H9 (cell line): ENCODE results near the gene IDH3B. TPM values are rescaled to one million over a fixed set of nuclear protein-coding genes. Genes with fewer than 3 reads are reported as not detected.

Experiments used
- DNase-seq: peaks from one replicate; pipeline ENCODE4 v3.0.0-alpha.2; 2017
- H2AFZ ChIP-seq: one replicate; pipeline ENCODE4 v1.6.1; 2013; ENCODE audit warnings: mild to moderate bottlenecking, low read length, control low read depth, moderate library complexity
- H2AK5ac ChIP-seq: 2 replicates; pipeline ENCODE4 v1.6.1; 2013; ENCODE audit warnings: low read length, control low read depth, mixed read lengths; ENCODE audit not compliant: insufficient read length
- H2BK120ac ChIP-seq: one replicate; pipeline ENCODE4 v1.6.1; 2013; ENCODE audit warnings: low read depth, mild to moderate bottlenecking, low read length, control low read depth, inconsistent platforms; ENCODE audit not compliant: poor library complexity, severe bottlenecking
- H2BK12ac ChIP-seq: 2 replicates; pipeline ENCODE4 v1.6.1; 2013; ENCODE audit warnings: low read length, control low read depth, mixed read lengths, low read depth; ENCODE audit not compliant: insufficient read length
- H2BK15ac ChIP-seq: 2 replicates; pipeline ENCODE4 v1.6.1; 2013; ENCODE audit warnings: low read depth, low read length, control low read depth
- H2BK20ac ChIP-seq: one replicate; pipeline ENCODE4 v1.6.1; 2013; ENCODE audit warnings: low read depth, mild to moderate bottlenecking, low read length, control low read depth, inconsistent platforms; ENCODE audit not compliant: poor library complexity, severe bottlenecking
- H2BK5ac ChIP-seq: 2 replicates; pipeline ENCODE4 v1.6.1; 2013; ENCODE audit warnings: low read length, control low read depth, mixed read lengths; ENCODE audit not compliant: insufficient read length
- H3K14ac ChIP-seq: 2 replicates; pipeline ENCODE4 v1.6.1; 2013; ENCODE audit warnings: low read length, control low read depth; ENCODE audit not compliant: insufficient read depth
- H3K18ac ChIP-seq: 2 replicates; pipeline ENCODE4 v1.6.1; 2013; ENCODE audit warnings: low read depth, mild to moderate bottlenecking, mixed read lengths, low read length, control low read depth; ENCODE audit not compliant: insufficient read length
- H3K23ac ChIP-seq: 2 replicates; pipeline ENCODE4 v1.6.1; 2013; ENCODE audit warnings: low read length, control low read depth, mixed read lengths, low read depth; ENCODE audit not compliant: insufficient read length
- H3K23me2 ChIP-seq: 2 replicates; pipeline ENCODE4 v1.6.1; 2013; ENCODE audit warnings: low read depth, mild to moderate bottlenecking, mixed read lengths, low read length, control low read depth; ENCODE audit not compliant: insufficient read length, poor library complexity, severe bottlenecking
- H3K27ac ChIP-seq: 2 replicates; pipeline ENCODE4 v1.5.1; 2013; ENCODE audit warnings: low read length, control low read depth, mixed read lengths, low read depth; ENCODE audit not compliant: insufficient read length
- H3K27me3 ChIP-seq: 2 replicates; pipeline ENCODE4 v1.6.1; 2013; ENCODE audit warnings: low read length, control low read depth, inconsistent platforms; ENCODE audit not compliant: insufficient read depth
- H3K4ac ChIP-seq: 2 replicates; pipeline ENCODE4 v1.6.1; 2013; ENCODE audit warnings: low read depth, mild to moderate bottlenecking, control low read depth, inconsistent platforms, low read length, moderate library complexity
- H3K4me1 ChIP-seq: 2 replicates; pipeline ENCODE4 v1.6.1; 2013; ENCODE audit warnings: low read length, control low read depth, inconsistent platforms; ENCODE audit not compliant: insufficient read depth
- H3K4me2 ChIP-seq: 2 replicates; pipeline ENCODE4 v1.6.1; 2013; ENCODE audit warnings: low read length, control low read depth, mixed read lengths; ENCODE audit not compliant: insufficient read length, insufficient read depth
- H3K56ac ChIP-seq: 2 replicates; pipeline ENCODE4 v1.6.1; 2013; ENCODE audit warnings: low read depth, mild to moderate bottlenecking, mixed read lengths, low read length, control low read depth; ENCODE audit not compliant: insufficient read length
- H3K79me1 ChIP-seq: 2 replicates; pipeline ENCODE4 v1.6.1; 2013; ENCODE audit warnings: low read depth, mild to moderate bottlenecking, moderate library complexity, low read length, control low read depth, inconsistent platforms; ENCODE audit not compliant: insufficient read depth, poor library complexity, severe bottlenecking
- H3K79me2 ChIP-seq: 2 replicates; pipeline ENCODE4 v1.6.1; 2013; ENCODE audit warnings: low read length, control low read depth, inconsistent platforms; ENCODE audit not compliant: insufficient read depth
- H3K9ac ChIP-seq: 2 replicates; pipeline ENCODE4 v1.6.1; 2013; ENCODE audit warnings: low read length, control low read depth, mixed read lengths; ENCODE audit not compliant: insufficient read length; ENCODE audit errors: extremely low read depth
- H3K9me3 ChIP-seq: one replicate; pipeline ENCODE4 v1.6.1; 2013; ENCODE audit warnings: low read depth, low read length, inconsistent platforms; ENCODE audit not compliant: control insufficient read depth
- H3T11ph ChIP-seq: one replicate; pipeline ENCODE4 v1.6.1; 2013; ENCODE audit warnings: mild to moderate bottlenecking, low read length, control low read depth, inconsistent platforms
- H4K20me1 ChIP-seq: one replicate; pipeline ENCODE4 v1.6.1; 2013; ENCODE audit not compliant: control insufficient read depth, insufficient read length, insufficient read depth
- H4K5ac ChIP-seq: 2 replicates; pipeline ENCODE4 v1.6.1; 2013; ENCODE audit warnings: low read depth, mild to moderate bottlenecking, mixed read lengths, low read length, control low read depth; ENCODE audit not compliant: insufficient read length
- H4K8ac ChIP-seq: replicated peaks from 2 replicates; pipeline ENCODE4 v1.6.1; 2013; ENCODE audit warnings: low read length, control low read depth, mixed read lengths, low read depth; ENCODE audit not compliant: insufficient read length
- H4K91ac ChIP-seq: 2 replicates; pipeline ENCODE4 v1.6.1; 2013; ENCODE audit warnings: low read depth, mild to moderate bottlenecking, moderate library complexity, mixed read lengths, low read length, control low read depth; ENCODE audit not compliant: insufficient read length
- H3K27ac Mint-ChIP-seq, 3 experiments: 2 replicates in 2 of 3; 3 replicates in 1 of 3; pipeline ENCODE4 v1.8.0; 2020 to 2021; ENCODE audit warnings: mixed read lengths in 3 of 3, mild to moderate bottlenecking in 1 of 3, moderate library complexity in 1 of 3
- H3K27me3 Mint-ChIP-seq: 2 replicates; pipeline ENCODE4 v1.8.0; 2021; ENCODE audit warnings: low read depth, mild to moderate bottlenecking, moderate library complexity, mixed read lengths
- H3K36me3 Mint-ChIP-seq, 3 experiments: 2 replicates in 2 of 3; 3 replicates in 1 of 3; pipeline ENCODE4 v1.8.0; 2020 to 2021; ENCODE audit warnings: low read depth in 3 of 3, mixed read lengths in 3 of 3; ENCODE audit not compliant: insufficient read depth in 1 of 3
- H3K4me1 Mint-ChIP-seq, 2 experiments: 2 replicates each; pipeline ENCODE4 v1.8.0; 2020; ENCODE audit warnings: mixed read lengths in 2 of 2
- H3K4me3 Mint-ChIP-seq, 2 experiments: 2 replicates in 1 of 2; 3 replicates in 1 of 2; pipeline ENCODE4 v1.8.0; 2020 to 2021; ENCODE audit warnings: mild to moderate bottlenecking in 2 of 2, mixed read lengths in 2 of 2, moderate library complexity in 1 of 2
- H3K9me3 Mint-ChIP-seq, 2 experiments: 2 replicates in 1 of 2; 3 replicates in 1 of 2; pipeline ENCODE4 v1.8.0; 2020; ENCODE audit warnings: mild to moderate bottlenecking in 2 of 2, mixed read lengths in 2 of 2, moderate library complexity in 1 of 2
- CTCF ChIP-seq: fragments of 200-600 bp; sonication (generic); conservative IDR thresholded peaks from 3 replicates; pipeline ENCODE4 v1.8.0; 2021; ENCODE audit warnings: antibody characterized with exemption, mild to moderate bottlenecking
- WGBS: extraction: QIAGEN DNeasy Blood & Tissue Kit; methylation state at CpG from one replicate; pipeline ENCODE4 v1.1.7; 2013; ENCODE audit warnings: missing lambda C conversion rate, low lambda C conversion rate, mixed read lengths; ENCODE audit not compliant: insufficient read length; ENCODE audit errors: extremely low coverage; 5-methylcytosine and 5-hydroxymethylcytosine counted together
- total RNA-seq: library from RNA; stranded (reverse); gene quantifications from 2 replicates; pipeline ENCODE4 v1.2.1, GENCODE V29; 2021

Gene IDH3B
- total RNA-seq, 1 experiment from 2014 or later: 114 TPM

GRCh38 chr20:2659547-2659946 lies 4.5 kb downstream of the IDH3B start:
- no peak overlapping the region for H3T11ph ChIP-seq
- no peak overlapping the region for H3K18ac ChIP-seq
- no peaks in the 10 kb centered on the region for H3K27me3 ChIP-seq
- Mint-ChIP-seq H3K36me3 (peaks cover 61 to 87% (median 78%) of the 10 kb centered on the region in 3 experiments), H3K4me1 (peaks cover 10 to 16% of the 10 kb centered on the region in 2 experiments), H3K9me3 (no peaks in the 10 kb centered on the region; a peak in 1 of 5 replicates), H3K27ac (peak overlapping the region in 1 of 3 experiments; percentile 22; a peak in 2 of 7 replicates), H3K4me3 (no peak overlapping the region), H3K27me3 (peaks cover 3% of the 10 kb centered on the region)
- H3K56ac ChIP-seq: no peak overlapping the region
- 0 out of 2 replicates have a peak, but pooled peaks cover 3% of the 10 kb centered on the region for H3K4me1 ChIP-seq
- no peak for DNase-seq
- H2BK5ac ChIP-seq: no peak overlapping the region
- H2AK5ac ChIP-seq: no peak overlapping the region
- H3K4me2 ChIP-seq: no peak overlapping the region
- no peaks in the 10 kb centered on the region for H3K9me3 ChIP-seq
- no peak overlapping the region for H2BK12ac ChIP-seq
- no peak overlapping the region for H2BK20ac ChIP-seq
- no peak overlapping the region for H2BK120ac ChIP-seq
- peaks cover 6% of the 10 kb centered on the region; the same call in 1 of the 2 replicates for H3K79me2 ChIP-seq
- no peak for TF ChIP-seq CTCF
- peaks cover 7% of the 10 kb centered on the region for H3K79me1 ChIP-seq
- H3K23me2 ChIP-seq: peaks cover 8% of the 10 kb centered on the region
- H4K91ac ChIP-seq: no peak overlapping the region
- no peaks in the 10 kb centered on the region for H4K20me1 ChIP-seq
- H3K9ac ChIP-seq: no peak overlapping the region
- H2BK15ac ChIP-seq: no peak overlapping the region
- H3K27ac ChIP-seq: no peak overlapping the region
- H3K4ac ChIP-seq: no peak overlapping the region
- no peak overlapping the region for H2AFZ ChIP-seq
- H4K8ac ChIP-seq: no peak overlapping the region
- no peak overlapping the region for H4K5ac ChIP-seq
- H3K14ac ChIP-seq: no peak overlapping the region
- WGBS: no CpG with 5 or more reads among the region's 10 CpGs
- no peak overlapping the region for H3K23ac ChIP-seq
